Measurements from ENCODE around the gene MDFIC.

MDFIC gene

GRCh38 chr7:114932991-114933390, 11.1 kb downstream of the MDFIC start:
- Mint-ChIP-seq H3K27me3 (ENCODE audit: low read depth) (no peaks in the 10 kb centered on the region), H3K4me3 (no peak overlapping the region), H3K36me3 (ENCODE audit: low read depth) (peaks cover 33% of the 10 kb centered on the region), H3K4me1 (ENCODE audit: low read depth) (peaks cover 44% of the 10 kb centered on the region), H3K27ac (no peak overlapping the region), H3K9me3 (no peaks in the 10 kb centered on the region)
- no peak for DNase-seq (ENCODE audit: low spot score)

GRCh38 chr7:114933658-114934057, 11.8 kb downstream of the MDFIC start:
- Mint-ChIP-seq H3K27me3 (ENCODE audit: low read depth) (no peaks in the 10 kb centered on the region), H3K27ac (no peak overlapping the region), H3K9me3 (no peaks in the 10 kb centered on the region), H3K4me1 (ENCODE audit: low read depth) (peaks cover 45% of the 10 kb centered on the region), H3K36me3 (ENCODE audit: low read depth) (peaks cover 34% of the 10 kb centered on the region), H3K4me3 (no peak overlapping the region)
- no peak for DNase-seq (ENCODE audit: low spot score)

- Mint-ChIP-seq H3K36me3 (ENCODE audit: low read depth) (peaks cover 36% of the 10 kb centered on the region), H3K4me1 (ENCODE audit: low read depth) (peaks cover 45% of the 10 kb centered on the region), H3K4me3 (no peak overlapping the region), H3K27me3 (ENCODE audit: low read depth) (no peaks in the 10 kb centered on the region), H3K27ac (no peak overlapping the region), H3K9me3 (no peaks in the 10 kb centered on the region)
- no peak for DNase-seq (ENCODE audit: low spot score)
Measured at GRCh38 chr7:114934086-114934485, 12.2 kb downstream of the MDFIC start.

- no peak for DNase-seq (ENCODE audit: low spot score)
- no peak overlapping the region for H3K4me3 Mint-ChIP-seq
- no peaks in the 10 kb centered on the region for H3K9me3 Mint-ChIP-seq
- peaks cover 38% of the 10 kb centered on the region for H3K36me3 Mint-ChIP-seq (ENCODE audit: low read depth)
- H3K27ac Mint-ChIP-seq, result no peak overlapping the region
- H3K27me3 Mint-ChIP-seq (ENCODE audit: low read depth), result no peaks in the 10 kb centered on the region
- H3K4me1 Mint-ChIP-seq (ENCODE audit: low read depth), result peaks cover 49% of the 10 kb centered on the region
Measured at GRCh38 chr7:114934713-114935112, 12.8 kb downstream of the MDFIC start.

- Mint-ChIP-seq H3K27me3 (ENCODE audit: low read depth) (no peaks in the 10 kb centered on the region), H3K4me3 (no peak overlapping the region), H3K36me3 (ENCODE audit: low read depth) (peaks cover 44% of the 10 kb centered on the region), H3K9me3 (no peaks in the 10 kb centered on the region), H3K27ac (no peak overlapping the region), H3K4me1 (ENCODE audit: low read depth) (peaks cover 50% of the 10 kb centered on the region)
- no peak for DNase-seq (ENCODE audit: low spot score)
Measured at GRCh38 chr7:114936471-114936870, 14.6 kb downstream of the MDFIC start.

- DNase-seq (ENCODE audit: low spot score), result no peak
- Mint-ChIP-seq H3K4me1 (ENCODE audit: low read depth) (peaks cover 46% of the 10 kb centered on the region), H3K4me3 (no peak overlapping the region), H3K9me3 (no peaks in the 10 kb centered on the region), H3K36me3 (ENCODE audit: low read depth) (peaks cover 45% of the 10 kb centered on the region), H3K27me3 (ENCODE audit: low read depth) (no peaks in the 10 kb centered on the region), H3K27ac (no peak overlapping the region)
Measured at GRCh38 chr7:114937446-114937845, 15.6 kb downstream of the MDFIC start.

- H3K36me3 Mint-ChIP-seq (ENCODE audit: low read depth), result peaks cover 47% of the 10 kb centered on the region
- H3K27ac Mint-ChIP-seq, result no peak overlapping the region
- no peaks in the 10 kb centered on the region for H3K9me3 Mint-ChIP-seq
- H3K27me3 Mint-ChIP-seq (ENCODE audit: low read depth), result no peaks in the 10 kb centered on the region
- H3K4me3 Mint-ChIP-seq, result no peak overlapping the region
- DNase-seq (ENCODE audit: low spot score), result no peak
- peaks cover 46% of the 10 kb centered on the region for H3K4me1 Mint-ChIP-seq (ENCODE audit: low read depth)
Measured at GRCh38 chr7:114938785-114939184, 16.9 kb downstream of the MDFIC start.

- H3K4me1 Mint-ChIP-seq (ENCODE audit: low read depth), result peaks cover 44% of the 10 kb centered on the region
- peaks cover 49% of the 10 kb centered on the region for H3K36me3 Mint-ChIP-seq (ENCODE audit: low read depth)
- no peak for DNase-seq (ENCODE audit: low spot score)
- H3K27me3 Mint-ChIP-seq (ENCODE audit: low read depth), result no peaks in the 10 kb centered on the region
- H3K27ac Mint-ChIP-seq, result no peak overlapping the region
- H3K9me3 Mint-ChIP-seq, result no peaks in the 10 kb centered on the region
- H3K4me3 Mint-ChIP-seq, result no peak overlapping the region
Measured at GRCh38 chr7:114939484-114940097, 17.7 kb downstream of the MDFIC start.

- H3K27ac Mint-ChIP-seq, result peak overlapping the region; percentile 23
- H3K4me3 Mint-ChIP-seq, result no peak overlapping the region
- no peaks in the 10 kb centered on the region for H3K27me3 Mint-ChIP-seq (ENCODE audit: low read depth)
- peaks cover 42% of the 10 kb centered on the region for H3K4me1 Mint-ChIP-seq (ENCODE audit: low read depth)
- H3K9me3 Mint-ChIP-seq, result no peaks in the 10 kb centered on the region
- peaks cover 55% of the 10 kb centered on the region for H3K36me3 Mint-ChIP-seq (ENCODE audit: low read depth)
- no peak for DNase-seq (ENCODE audit: low spot score)
Measured at GRCh38 chr7:114940220-114940619, 18.3 kb downstream of the MDFIC start.

- H3K36me3 Mint-ChIP-seq (ENCODE audit: low read depth), result peaks cover 66% of the 10 kb centered on the region
Measured at GRCh38 chr7:114941692-114942091, 19.8 kb downstream of the MDFIC start.

GRCh38 chr7:114942446-114943175, 20.7 kb downstream of the MDFIC start:
- peaks cover 70% of the 10 kb centered on the region for H3K36me3 Mint-ChIP-seq (ENCODE audit: low read depth)
- H3K9me3 Mint-ChIP-seq, result no peaks in the 10 kb centered on the region
- no peak overlapping the region for H3K27ac Mint-ChIP-seq
- no peaks in the 10 kb centered on the region for H3K27me3 Mint-ChIP-seq (ENCODE audit: low read depth)
- no peak for DNase-seq (ENCODE audit: low spot score)
- no peak overlapping the region for H3K4me3 Mint-ChIP-seq
- peaks cover 33% of the 10 kb centered on the region for H3K4me1 Mint-ChIP-seq (ENCODE audit: low read depth)

More at GRCh38 chr7:114941692-114942091, 19.8 kb downstream of the MDFIC start:
- H3K27me3 Mint-ChIP-seq (ENCODE audit: low read depth), result no peaks in the 10 kb centered on the region
- H3K4me3 Mint-ChIP-seq, result peak overlapping the region; percentile 0
- DNase-seq (ENCODE audit: low spot score), result no peak
- peaks cover 35% of the 10 kb centered on the region for H3K4me1 Mint-ChIP-seq (ENCODE audit: low read depth)
- H3K27ac Mint-ChIP-seq, result no peak overlapping the region
- no peaks in the 10 kb centered on the region for H3K9me3 Mint-ChIP-seq

- DNase-seq (ENCODE audit: low spot score), result no peak
- H3K9me3 Mint-ChIP-seq, result no peaks in the 10 kb centered on the region
- no peaks in the 10 kb centered on the region for H3K27me3 Mint-ChIP-seq (ENCODE audit: low read depth)
- H3K4me3 Mint-ChIP-seq, result no peak overlapping the region
- H3K4me1 Mint-ChIP-seq (ENCODE audit: low read depth), result peaks cover 39% of the 10 kb centered on the region
- no peak overlapping the region for H3K27ac Mint-ChIP-seq
- H3K36me3 Mint-ChIP-seq (ENCODE audit: low read depth), result peaks cover 77% of the 10 kb centered on the region
Measured at GRCh38 chr7:114943530-114943929, 21.6 kb downstream of the MDFIC start.

GRCh38 chr7:114943953-114944744, 22.3 kb downstream of the MDFIC start:
- peaks cover 78% of the 10 kb centered on the region for H3K36me3 Mint-ChIP-seq (ENCODE audit: low read depth)
- no peak overlapping the region for H3K27ac Mint-ChIP-seq
- H3K4me1 Mint-ChIP-seq (ENCODE audit: low read depth), result peaks cover 42% of the 10 kb centered on the region
- DNase-seq (ENCODE audit: low spot score), result no peak
- no peak overlapping the region for H3K4me3 Mint-ChIP-seq
- no peaks in the 10 kb centered on the region for H3K27me3 Mint-ChIP-seq (ENCODE audit: low read depth)
- H3K9me3 Mint-ChIP-seq, result no peaks in the 10 kb centered on the region

Data from T-helper 2 cell treated with Interferon-gamma antibody and Interleukin-4, amounts not matched to agents 5 μg/mL and 100 μg/mL, for 36 hours (primary cell).